ENCODE results near the gene RANBP3. TPM values are rescaled to one million over a fixed set of nuclear protein-coding genes. Genes with fewer than 3 reads are reported as not detected.

The RANBP3 gene
- polyA plus RNA-seq, 1 of the 3 experiments (the other 2 are of a cell fraction): 84.0 TPM

DNA sequence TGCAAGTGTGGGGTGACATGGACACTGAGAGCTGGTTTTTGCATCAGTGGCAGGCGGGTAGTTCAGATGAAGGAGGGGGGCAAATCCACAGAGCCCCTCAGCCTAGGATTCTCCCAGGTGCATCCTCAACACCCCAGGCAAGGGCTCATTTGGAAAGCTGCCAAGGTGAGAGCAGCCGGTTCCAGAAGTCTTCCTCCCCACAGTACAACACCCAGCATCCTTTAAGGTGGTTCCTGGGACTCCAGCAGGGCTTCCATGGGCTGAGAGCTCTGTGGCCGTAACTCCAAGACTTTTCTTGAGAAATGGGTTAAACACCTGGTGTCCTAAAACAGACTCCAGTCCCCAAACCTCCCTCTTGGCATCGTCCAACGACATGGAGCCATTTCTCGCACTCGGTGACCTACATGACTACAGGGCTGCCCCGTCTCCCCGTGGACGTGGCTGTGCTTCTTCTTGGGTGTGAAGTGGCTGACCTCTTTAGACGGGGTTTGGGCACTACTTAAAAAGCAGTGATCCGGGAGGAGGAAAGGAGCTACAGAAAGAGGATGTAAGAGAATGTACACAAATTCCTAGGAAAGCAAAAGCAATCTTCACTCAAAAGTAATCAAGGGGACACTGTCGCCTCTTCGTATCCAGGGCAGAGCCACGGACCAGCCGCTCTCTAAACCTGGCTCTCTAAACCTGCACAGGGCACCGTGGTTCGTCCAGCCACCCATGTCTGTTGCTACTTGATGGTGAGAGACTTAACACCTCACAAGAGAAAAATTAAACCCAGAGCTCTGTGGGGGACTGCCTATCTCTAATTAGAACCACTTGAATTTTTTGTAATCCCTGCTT is 25.5 kb downstream of the RANBP3 start:
- Histone ChIP-seq H3K9me2 (no peaks in the 10 kb centered on the region), H3K36me3 (replicated peaks in 1 of 2; ENCODE audit: control insufficient read depth in 1 of 2, insufficient read depth in 2 of 2, low read length in 1 of 2) (peaks cover 0 to 13% of the 10 kb centered on the region in 2 experiments), H3K9ac (no peak overlapping the region), H4K20me1 (ENCODE audit: insufficient read depth) (peaks cover 92% of the 10 kb centered on the region), H3K79me2 (ENCODE audit: insufficient read depth) (peaks cover 93% of the 10 kb centered on the region), H3F3A (replicated peaks; ENCODE audit: insufficient read depth) (no peaks in the 10 kb centered on the region), H3K4me3 (ENCODE audit: low read depth in 2 of 2, low read length in 1 of 2) (no peak overlapping the region), H3K27ac (ENCODE audit: low read depth in 2 of 2, low read length in 1 of 2) (peak overlapping the region in 1 of 2 experiments; percentile 96; a peak in 2 of 4 replicates), H3K4me1 (ENCODE audit: control insufficient read depth in 1 of 2, insufficient read depth in 2 of 2, low read depth in 1 of 2, low read length in 1 of 2) (peaks cover 31 to 71% of the 10 kb centered on the region in 2 experiments), H3K9me3 (no peaks in the 10 kb centered on the region), H3K4me2 (0 out of 2 replicates have a peak overlapping the region, but pooled peaks have one; percentile 1), H2AFZ (ENCODE audit: low read depth) (no peak overlapping the region), H3K27me3 (ENCODE audit: insufficient read depth) (no peaks in the 10 kb centered on the region)
- ChIA-PET CTCF (interaction anchor here (1.0 to 3.5 kb wide), 6 partner anchors 11 to 148 kb away, joined by 3 to 29 read pairs (median 10); no protein-coding TSS in a partner anchor), POLR2A (interaction anchor here (0.6 kb wide), 2 partner anchors 162 to 219 kb away, joined by 4 read pairs; no protein-coding TSS in a partner anchor)
- 96% methylated on average over 16 of the region's 18 CpGs for WGBS (ENCODE audit: low lambda C conversion rate)
- TF ChIP-seq, protein P1, sequence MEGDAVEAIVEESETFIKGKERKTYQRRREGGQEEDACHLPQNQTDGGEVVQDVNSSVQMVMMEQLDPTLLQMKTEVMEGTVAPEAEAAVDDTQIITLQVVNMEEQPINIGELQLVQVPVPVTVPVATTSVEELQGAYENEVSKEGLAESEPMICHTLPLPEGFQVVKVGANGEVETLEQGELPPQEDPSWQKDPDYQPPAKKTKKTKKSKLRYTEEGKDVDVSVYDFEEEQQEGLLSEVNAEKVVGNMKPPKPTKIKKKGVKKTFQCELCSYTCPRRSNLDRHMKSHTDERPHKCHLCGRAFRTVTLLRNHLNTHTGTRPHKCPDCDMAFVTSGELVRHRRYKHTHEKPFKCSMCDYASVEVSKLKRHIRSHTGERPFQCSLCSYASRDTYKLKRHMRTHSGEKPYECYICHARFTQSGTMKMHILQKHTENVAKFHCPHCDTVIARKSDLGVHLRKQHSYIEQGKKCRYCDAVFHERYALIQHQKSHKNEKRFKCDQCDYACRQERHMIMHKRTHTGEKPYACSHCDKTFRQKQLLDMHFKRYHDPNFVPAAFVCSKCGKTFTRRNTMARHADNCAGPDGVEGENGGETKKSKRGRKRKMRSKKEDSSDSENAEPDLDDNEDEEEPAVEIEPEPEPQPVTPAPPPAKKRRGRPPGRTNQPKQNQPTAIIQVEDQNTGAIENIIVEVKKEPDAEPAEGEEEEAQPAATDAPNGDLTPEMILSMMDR (IDR thresholded peaks at IDR 0.05): no peak
- TF ChIP-seq RFX5 (IDR thresholded peaks at IDR 0.05; ENCODE audit: low read length): no peak
- TF ChIP-seq ELF1 (IDR thresholded peaks at IDR 0.05): no peak
- no peak for TF ChIP-seq EP300 (IDR thresholded peaks at IDR 0.05; ENCODE audit: borderline replicate concordance in 1 of 2, low read depth in 1 of 2, low read length in 1 of 2)
- TF ChIP-seq TCF12 (IDR thresholded peaks at IDR 0.05): no peak
- TF ChIP-seq FOXJ3 (CRISPR knock-in tag; IDR thresholded peaks at IDR 0.05): no peak
- peak; percentile 53 for DNase-seq

DNA sequence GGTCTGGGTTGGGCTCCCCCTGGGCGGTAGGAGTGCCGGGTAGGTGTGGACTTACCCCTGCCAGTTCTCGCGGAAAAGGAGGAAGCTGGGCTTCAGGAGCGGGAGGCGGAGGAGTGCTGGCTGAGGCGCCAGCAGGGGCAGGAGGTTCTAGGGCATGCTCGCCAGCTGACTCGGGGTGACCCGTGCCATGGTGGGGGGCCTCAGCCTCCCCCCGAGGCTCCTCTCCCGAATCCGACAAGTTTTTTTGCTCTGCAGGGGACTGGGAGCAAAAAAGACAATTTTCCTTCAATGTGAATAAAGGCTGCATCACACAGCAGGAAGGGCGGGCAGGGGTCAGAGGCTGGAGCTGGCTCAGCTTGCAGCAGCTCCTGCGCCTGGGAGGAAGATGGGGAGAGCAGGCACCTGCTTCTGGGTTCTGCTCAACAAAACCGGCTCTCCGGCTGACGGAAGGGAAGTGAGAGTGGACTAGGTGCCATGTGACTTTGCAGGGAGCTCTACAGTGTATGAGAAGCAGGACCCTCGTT is 26.5 kb downstream of the RANBP3 start:
- Histone ChIP-seq H3K9me2 (no peaks in the 10 kb centered on the region), H3F3A (replicated peaks; ENCODE audit: insufficient read depth) (no peaks in the 10 kb centered on the region), H3K27me3 (ENCODE audit: insufficient read depth) (no peaks in the 10 kb centered on the region), H2AFZ (ENCODE audit: low read depth) (no peak overlapping the region), H3K27ac (ENCODE audit: low read depth in 2 of 2, low read length in 1 of 2) (peak overlapping the region in 1 of 2 experiments; percentile 14; a peak in 1 of 4 replicates), H3K36me3 (replicated peaks in 1 of 2; ENCODE audit: control insufficient read depth in 1 of 2, insufficient read depth in 2 of 2, low read length in 1 of 2) (peaks cover 0 to 13% of the 10 kb centered on the region in 2 experiments), H3K4me1 (ENCODE audit: control insufficient read depth in 1 of 2, insufficient read depth in 2 of 2, low read depth in 1 of 2, low read length in 1 of 2) (peaks cover 31 to 63% of the 10 kb centered on the region in 2 experiments), H3K4me3 (ENCODE audit: low read depth in 2 of 2, low read length in 1 of 2) (no peak overlapping the region), H3K79me2 (ENCODE audit: insufficient read depth) (peaks cover 94% of the 10 kb centered on the region), H3K9me3 (no peaks in the 10 kb centered on the region), H3K9ac (no peak overlapping the region), H3K4me2 (no peak overlapping the region), H4K20me1 (ENCODE audit: insufficient read depth) (peaks cover 94% of the 10 kb centered on the region)
- ChIA-PET POLR2A (interaction anchor here (0.6 to 0.7 kb wide), 2 partner anchors 9 to 17 kb away, joined by 3 read pairs; no protein-coding TSS in a partner anchor), CTCF (interaction anchor here (1.1 to 3.5 kb wide), 9 partner anchors 10 to 147 kb away, joined by 3 to 29 read pairs (median 8); no protein-coding TSS in a partner anchor)
- DNase-seq: no peak
- TF ChIP-seq SMC3 (IDR thresholded peaks at IDR 0.05; ENCODE audit: low read depth, low read length) (no peak), TCF12 (IDR thresholded peaks at IDR 0.05) (no peak), MEF2A (IDR thresholded peaks at IDR 0.05; ENCODE audit: borderline replicate concordance, low read depth) (no peak), RAD21 (IDR thresholded peaks at IDR 0.05; ENCODE audit: low read length) (no peak), FOSL2 (IDR thresholded peaks at IDR 0.05; ENCODE audit: borderline replicate concordance, low read depth) (no peak), NRF1 (IDR thresholded peaks at IDR 0.05; ENCODE audit: low read depth, low read length) (no peak), EZH2phosphoT487 (IDR thresholded peaks at IDR 0.05; ENCODE audit: borderline replicate concordance, low read depth) (no peak)
- TF ChIP-seq, protein P2, sequence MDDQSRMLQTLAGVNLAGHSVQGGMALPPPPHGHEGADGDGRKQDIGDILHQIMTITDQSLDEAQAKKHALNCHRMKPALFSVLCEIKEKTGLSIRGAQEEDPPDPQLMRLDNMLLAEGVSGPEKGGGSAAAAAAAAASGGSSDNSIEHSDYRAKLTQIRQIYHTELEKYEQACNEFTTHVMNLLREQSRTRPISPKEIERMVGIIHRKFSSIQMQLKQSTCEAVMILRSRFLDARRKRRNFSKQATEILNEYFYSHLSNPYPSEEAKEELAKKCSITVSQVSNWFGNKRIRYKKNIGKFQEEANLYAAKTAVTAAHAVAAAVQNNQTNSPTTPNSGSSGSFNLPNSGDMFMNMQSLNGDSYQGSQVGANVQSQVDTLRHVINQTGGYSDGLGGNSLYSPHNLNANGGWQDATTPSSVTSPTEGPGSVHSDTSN (IDR thresholded peaks at IDR 0.05): no peak
- WGBS (ENCODE audit: low lambda C conversion rate): 94% methylated on average over 13 of the region's 19 CpGs
